Astrocyte (in vitro differentiated cells and primary cell): Measurements from ENCODE around the gene COPRS. TPM values are rescaled to one million over a fixed set of nuclear protein-coding genes. Genes with fewer than 3 reads are reported as not detected.
A peak's percentile ranks its signal among the peaks of the same experiment; 100 is the strongest.

Experiments
- DNase-seq: peaks from one replicate; pipeline ENCODE4 v3.0.0-alpha.2; 2010; ENCODE audit warnings: low read depth
- FAIRE-seq: peaks from 2 replicates; lab custom pipeline; 2011; peaks lifted over from hg19 to GRCh38; lab: Jason Lieb, UNC
- H2AFZ ChIP-seq: 2 replicates; pipeline ENCODE4 v1.6.0; 2012; ENCODE audit warnings: low read depth, low read length, inconsistent platforms
- H3K27ac ChIP-seq: 2 replicates; pipeline ENCODE4 v1.5.1; 2011; ENCODE audit warnings: low read depth, low read length, inconsistent platforms
- H3K27me3 ChIP-seq: 2 replicates; pipeline ENCODE4 v1.6.0; 2011; ENCODE audit warnings: low read length, inconsistent platforms; ENCODE audit not compliant: insufficient read depth
- H3K36me3 ChIP-seq: 2 replicates; pipeline ENCODE4 v1.5.1; 2011; ENCODE audit warnings: low read length, inconsistent platforms; ENCODE audit not compliant: insufficient read depth
- H3K4me1 ChIP-seq: 2 replicates; pipeline ENCODE4 v1.5.1; 2011; ENCODE audit warnings: low read length, inconsistent platforms; ENCODE audit not compliant: insufficient read depth
- H3K4me2 ChIP-seq: 2 replicates; pipeline ENCODE4 v1.6.0; 2012; ENCODE audit warnings: low read length, inconsistent platforms
- H3K4me3 ChIP-seq: 2 replicates; pipeline ENCODE4 v1.5.1; 2011; ENCODE audit warnings: low read depth, mild to moderate bottlenecking, low read length, inconsistent platforms; ENCODE audit not compliant: insufficient read depth
- H3K79me2 ChIP-seq: 2 replicates; pipeline ENCODE4 v1.6.0; 2012; ENCODE audit warnings: mild to moderate bottlenecking, low read length, inconsistent platforms; ENCODE audit not compliant: insufficient read depth
- H3K9ac ChIP-seq: 2 replicates; pipeline ENCODE4 v1.6.0; 2012; ENCODE audit warnings: mild to moderate bottlenecking, low read length, inconsistent platforms
- H3K9me3 ChIP-seq: 2 replicates; pipeline ENCODE4 v1.5.1; 2012; ENCODE audit warnings: low read depth, mild to moderate bottlenecking, low read length, inconsistent platforms; ENCODE audit not compliant: insufficient read depth
- H4K20me1 ChIP-seq: 2 replicates; pipeline ENCODE4 v1.6.0; 2012; ENCODE audit warnings: low read length, inconsistent platforms; ENCODE audit not compliant: insufficient read depth
- H3K27ac Mint-ChIP-seq: one replicate; pipeline ENCODE4 v1.8.0; 2021; ENCODE audit warnings: mild to moderate bottlenecking, mixed read lengths; ENCODE audit not compliant: unreplicated experiment
- H3K27me3 Mint-ChIP-seq: one replicate; pipeline ENCODE4 v1.8.0; 2021; ENCODE audit warnings: low read depth, mixed read lengths; ENCODE audit not compliant: unreplicated experiment
- H3K36me3 Mint-ChIP-seq: one replicate; pipeline ENCODE4 v1.8.0; 2021; ENCODE audit warnings: low read depth, mixed read lengths; ENCODE audit not compliant: unreplicated experiment
- H3K4me1 Mint-ChIP-seq: one replicate; pipeline ENCODE4 v1.8.0; 2021; ENCODE audit warnings: low read depth, mixed read lengths; ENCODE audit not compliant: unreplicated experiment
- H3K4me3 Mint-ChIP-seq: one replicate; pipeline ENCODE4 v1.8.0; 2021; ENCODE audit warnings: mild to moderate bottlenecking, moderate library complexity, mixed read lengths; ENCODE audit not compliant: unreplicated experiment
- H3K9me3 Mint-ChIP-seq: one replicate; pipeline ENCODE4 v1.8.0; 2021; ENCODE audit warnings: mild to moderate bottlenecking, mixed read lengths; ENCODE audit not compliant: unreplicated experiment
- EZH2 ChIP-seq: IDR thresholded peaks from 2 replicates; pipeline ENCODE4 v1.6.1; 2012; ENCODE audit warnings: mild to moderate bottlenecking, low read length, inconsistent platforms; ENCODE audit not compliant: insufficient read depth
- total RNA-seq: library from RNA; stranded (reverse); gene quantifications from 2 replicates; pipeline ENCODE4 v1.2.1, GENCODE V29; 2021
- TF ChIP-seq, protein P1 (sequence below): IDR thresholded peaks from 2 replicates; pipeline ENCODE4 v1.5.1; 2011; ENCODE audit warnings: low read depth, mild to moderate bottlenecking, inconsistent platforms, low read length, moderate library complexity; ENCODE audit not compliant: insufficient read depth

Gene COPRS
- total RNA-seq, 1 donor from 2014 or later, result 27.8 TPM

DNA sequence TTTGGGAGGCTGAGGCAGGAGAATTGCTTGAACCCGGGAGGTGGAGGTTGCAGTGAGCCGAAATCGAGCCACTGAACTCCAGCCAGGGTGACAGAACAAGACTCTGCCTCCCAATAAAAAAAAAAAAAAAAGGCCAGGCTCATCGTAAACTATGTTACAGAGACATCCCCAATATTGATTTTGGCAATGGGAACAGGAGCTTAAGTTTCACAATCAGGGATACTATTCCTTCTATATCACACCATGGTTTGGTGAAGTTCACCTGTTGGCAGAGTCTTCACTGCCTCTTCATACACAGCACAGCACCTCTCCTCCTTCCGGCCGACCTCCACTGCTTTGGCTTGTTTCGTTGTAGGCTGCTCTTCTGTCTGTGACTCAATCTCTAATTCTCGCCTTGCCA lies 21.3 kb upstream of the COPRS start:
- Histone ChIP-seq H3K4me3 (no peak overlapping the region), H3K4me1 (peaks cover 22% of the 10 kb centered on the region), H3K9me3 (no peaks in the 10 kb centered on the region), H3K79me2 (no peaks in the 10 kb centered on the region), H2AFZ (no peak overlapping the region), H3K4me2 (no peak overlapping the region), H4K20me1 (peaks cover 7% of the 10 kb centered on the region), H3K27me3 (no peaks in the 10 kb centered on the region), H3K27ac (no peak overlapping the region), H3K9ac (no peak overlapping the region), H3K36me3 (peaks cover 53% of the 10 kb centered on the region)
- no peaks in the 10 kb centered on the region for H3K27me3 Mint-ChIP-seq
- H3K4me3 Mint-ChIP-seq, result peak overlapping the region; percentile 34
- peak overlapping the region; percentile 66 for H3K27ac Mint-ChIP-seq
- TF ChIP-seq, protein P1, sequence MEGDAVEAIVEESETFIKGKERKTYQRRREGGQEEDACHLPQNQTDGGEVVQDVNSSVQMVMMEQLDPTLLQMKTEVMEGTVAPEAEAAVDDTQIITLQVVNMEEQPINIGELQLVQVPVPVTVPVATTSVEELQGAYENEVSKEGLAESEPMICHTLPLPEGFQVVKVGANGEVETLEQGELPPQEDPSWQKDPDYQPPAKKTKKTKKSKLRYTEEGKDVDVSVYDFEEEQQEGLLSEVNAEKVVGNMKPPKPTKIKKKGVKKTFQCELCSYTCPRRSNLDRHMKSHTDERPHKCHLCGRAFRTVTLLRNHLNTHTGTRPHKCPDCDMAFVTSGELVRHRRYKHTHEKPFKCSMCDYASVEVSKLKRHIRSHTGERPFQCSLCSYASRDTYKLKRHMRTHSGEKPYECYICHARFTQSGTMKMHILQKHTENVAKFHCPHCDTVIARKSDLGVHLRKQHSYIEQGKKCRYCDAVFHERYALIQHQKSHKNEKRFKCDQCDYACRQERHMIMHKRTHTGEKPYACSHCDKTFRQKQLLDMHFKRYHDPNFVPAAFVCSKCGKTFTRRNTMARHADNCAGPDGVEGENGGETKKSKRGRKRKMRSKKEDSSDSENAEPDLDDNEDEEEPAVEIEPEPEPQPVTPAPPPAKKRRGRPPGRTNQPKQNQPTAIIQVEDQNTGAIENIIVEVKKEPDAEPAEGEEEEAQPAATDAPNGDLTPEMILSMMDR, result no peak
- TF ChIP-seq EZH2, result no peak
- DNase-seq (no peak), FAIRE-seq (no peak)
- peaks cover 21% of the 10 kb centered on the region for H3K36me3 Mint-ChIP-seq
- peaks cover 11% of the 10 kb centered on the region for H3K4me1 Mint-ChIP-seq
- no peaks in the 10 kb centered on the region for H3K9me3 Mint-ChIP-seq

DNA sequence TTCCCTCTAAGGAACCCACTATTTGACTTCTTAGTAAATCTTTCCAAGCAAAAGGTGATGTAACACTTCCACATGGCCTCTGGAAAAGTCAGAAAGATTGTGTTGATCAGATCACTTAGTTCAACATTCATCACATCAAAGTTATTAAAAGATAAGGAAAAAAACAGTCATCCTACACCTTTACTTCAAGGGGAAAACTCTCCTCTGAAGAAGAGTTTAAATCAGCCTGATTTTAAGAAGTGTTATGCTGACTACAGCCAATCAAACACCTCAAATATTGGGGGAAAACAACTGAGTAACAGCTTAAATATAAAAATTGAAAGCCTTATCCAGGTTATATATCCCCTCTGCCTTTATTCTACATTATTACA lies 19.6 kb upstream of the COPRS start:
- Mint-ChIP-seq H3K4me3 (no peak overlapping the region), H3K36me3 (peaks cover 18% of the 10 kb centered on the region), H3K27ac (peak overlapping the region; percentile 62), H3K9me3 (no peaks in the 10 kb centered on the region), H3K27me3 (no peaks in the 10 kb centered on the region), H3K4me1 (peaks cover 13% of the 10 kb centered on the region)
- Histone ChIP-seq H3K4me2 (peak overlapping the region; percentile 18), H2AFZ (no peak overlapping the region), H3K36me3 (peaks cover 50% of the 10 kb centered on the region), H3K27ac (peak overlapping the region; percentile 72), H3K4me1 (peaks cover 22% of the 10 kb centered on the region), H3K27me3 (no peaks in the 10 kb centered on the region), H4K20me1 (peaks cover 7% of the 10 kb centered on the region), H3K9me3 (no peaks in the 10 kb centered on the region), H3K9ac (peak overlapping the region; percentile 41), H3K4me3 (no peak overlapping the region), H3K79me2 (no peaks in the 10 kb centered on the region)
- no peak for TF ChIP-seq EZH2
- TF ChIP-seq, protein P1, result no peak
- DNase-seq, result no peak
- FAIRE-seq, result no peak

DNA sequence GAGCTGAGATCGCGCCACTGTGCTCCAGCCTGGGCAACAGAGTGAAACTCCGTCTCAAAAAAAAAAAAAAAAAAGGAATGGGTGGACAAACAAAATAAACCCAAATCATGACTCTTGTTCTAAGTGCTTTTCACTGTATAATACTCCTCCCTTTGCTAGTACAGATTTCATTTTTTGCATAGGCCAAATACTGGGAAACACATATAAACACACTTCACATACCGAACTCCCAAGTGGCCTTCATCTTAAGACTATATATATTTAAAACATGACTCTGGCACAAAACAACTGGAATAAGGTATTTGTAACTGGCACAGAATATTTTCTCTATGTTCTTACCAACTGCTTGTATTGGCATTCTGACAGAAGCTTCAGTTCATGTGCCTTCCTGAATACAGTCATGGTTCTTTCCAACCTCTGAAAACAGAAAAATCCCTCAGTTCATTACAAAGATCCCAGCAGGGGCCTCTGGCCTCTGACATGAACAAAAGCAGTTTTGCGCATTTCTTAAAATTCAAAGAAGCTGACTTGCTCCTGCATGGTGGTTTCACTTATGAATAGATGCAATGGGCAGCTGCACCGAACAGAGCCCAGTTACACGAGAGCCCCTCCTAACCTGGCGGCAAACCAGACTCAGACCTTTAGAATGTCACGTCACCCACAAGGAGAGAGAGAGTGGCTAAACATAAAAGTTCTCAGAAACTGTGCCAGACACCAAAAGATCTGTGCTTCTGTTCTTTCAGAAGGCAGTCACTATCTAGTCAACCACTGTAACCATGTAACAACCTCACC lies 19.1 kb upstream of the COPRS start:
- peak overlapping the region; percentile 72 for H3K27ac ChIP-seq
- H3K4me1 ChIP-seq, result peaks cover 22% of the 10 kb centered on the region
- H3K27ac Mint-ChIP-seq, result peak overlapping the region; percentile 62

More for the DNA sequence above, 19.1 kb upstream of the COPRS start:
- Mint-ChIP-seq H3K9me3 (no peaks in the 10 kb centered on the region), H3K27me3 (no peaks in the 10 kb centered on the region), H3K36me3 (peaks cover 22% of the 10 kb centered on the region), H3K4me3 (no peak overlapping the region), H3K4me1 (peaks cover 13% of the 10 kb centered on the region)
- TF ChIP-seq, protein P1, result no peak
- no peak for TF ChIP-seq EZH2
- peak; percentile 34 for FAIRE-seq
- H3K9ac ChIP-seq, result peak overlapping the region; percentile 41
- no peak overlapping the region for H3K4me3 ChIP-seq
- peaks cover 7% of the 10 kb centered on the region for H4K20me1 ChIP-seq
- no peak overlapping the region for H2AFZ ChIP-seq
- peak; percentile 82 for DNase-seq
- no peaks in the 10 kb centered on the region for H3K9me3 ChIP-seq
- H3K79me2 ChIP-seq, result no peaks in the 10 kb centered on the region
- H3K27me3 ChIP-seq, result no peaks in the 10 kb centered on the region
- peaks cover 52% of the 10 kb centered on the region for H3K36me3 ChIP-seq
- peak overlapping the region; percentile 18 for H3K4me2 ChIP-seq
